Upper lobe of left lung (tissue), 6 donors: Measurements from ENCODE around the gene DUSP23. TPM values are rescaled to one million over a fixed set of nuclear protein-coding genes. Genes with fewer than 3 reads are reported as not detected.

Experiments
- ATAC-seq, 2 donors: fragments of 200-7000 bp; cut with Tn5 transposase; one replicate each; pipeline ENCODE4 v1.9.1; 2022; ENCODE audit warnings: mild to moderate bottlenecking in 2 of 2, moderate library complexity in 2 of 2; ENCODE audit not compliant: low FRiP score in 2 of 2
- DNase-seq, 2 donors: peaks; one replicate each; pipeline ENCODE4 v3.0.0-alpha.2; 2019 to 2020
- H3K27ac ChIP-seq, 4 donors: fragments of 200-600 bp; sonication (generic); one replicate each; pipeline ENCODE4 v1.5.1; 2016 to 2019
- H3K27me3 ChIP-seq, 4 donors: fragments of 200-600 bp; sonication (generic); one replicate each; pipeline ENCODE4 v1.5.1; 2017 to 2019
- H3K36me3 ChIP-seq, 4 donors: fragments of 200-600 bp; sonication (generic); one replicate each; pipeline ENCODE4 v1.5.1; 2016 to 2019
- H3K4me1 ChIP-seq, 4 donors: fragments of 200-600 bp; sonication (generic); one replicate each; pipeline ENCODE4 v1.5.1; 2018 to 2019
- H3K4me3 ChIP-seq, 4 donors: fragments of 200-600 bp; sonication (generic); one replicate each; pipeline ENCODE4 v1.5.1; 2017 to 2019; ENCODE audit warnings: mild to moderate bottlenecking in 2 of 4, moderate library complexity in 1 of 4
- H3K9me3 ChIP-seq, 4 donors: fragments of 200-600 bp; sonication (generic); one replicate each; pipeline ENCODE4 v1.5.1; 2018 to 2019
- CTCF ChIP-seq, 6 experiments: fragments of 450-650 bp in 4 of 6; fragments of 200-600 bp in 2 of 6; sonication (generic) in 2 of 6; IDR thresholded peaks; one replicate each; pipeline ENCODE4 v1.5.1; 2016 to 2019; ENCODE audit warnings: antibody characterized with exemption in 6 of 6
- EP300 ChIP-seq, 4 donors: sonication (generic); formaldehyde crosslinking; IDR thresholded peaks; one replicate each; pipeline ENCODE4 v1.5.1; 2017; ENCODE audit warnings: antibody characterized with exemption in 4 of 4, control low read depth in 2 of 4
- POLR2A ChIP-seq, 4 donors: fragments of 450-650 bp; IDR thresholded peaks; one replicate each; pipeline ENCODE4 v1.5.1; 2016 to 2017; ENCODE audit warnings: antibody characterized with exemption in 4 of 4, mild to moderate bottlenecking in 2 of 4
- POLR2AphosphoS5 ChIP-seq, 2 donors: sonication (generic); formaldehyde crosslinking; IDR thresholded peaks; one replicate each; pipeline ENCODE4 v1.5.1; 2017; ENCODE audit warnings: antibody characterized with exemption in 2 of 2
- WGBS, 2 donors: methylation state at CpG; one replicate each; pipeline ENCODE4 v1.1.5; 2017 to 2018; 5-methylcytosine and 5-hydroxymethylcytosine counted together
- total RNA-seq, 6 donors: library from RNA; depleted of rRNA in 4 of 6; stranded (reverse); fragments of >200 nt in 4 of 6; gene quantifications; one replicate each; pipeline versions ENCODE4 v1.1.0 to v1.2.1, GENCODE V29; 2016 to 2021
- donor health status: DM: no; HTN: no; CAD: no; lungs with moderate emphysema.
- donor health status: DM: no; HTN: yes; CAD: no; lungs with severe emphysema.

Gene DUSP23
- total RNA-seq, 6 donors from 2014 or later = 59.1 to 96.8 (median 79.9) TPM

- DNase-seq = peak in 1 of 2 donors; percentile 38
- WGBS, 2 donors = 78 to 90% methylated on average over 8 of the region's 8 CpGs
- Histone ChIP-seq H3K9me3 (no peaks in the 10 kb centered on the region), H3K4me1 (peaks cover 7 to 22% (median 19%) of the 10 kb centered on the region in 4 donors), H3K27ac (no peak overlapping the region), H3K4me3 (no peak overlapping the region), H3K36me3 (no peaks in the 10 kb centered on the region), H3K27me3 (no peaks in the 10 kb centered on the region)
- no peak for TF ChIP-seq POLR2A (IDR thresholded peaks at IDR 0.05)
- TF ChIP-seq EP300 (IDR thresholded peaks at IDR 0.05) = no peak
- TF ChIP-seq POLR2AphosphoS5 (IDR thresholded peaks at IDR 0.05) = no peak
- no peak for TF ChIP-seq CTCF (IDR thresholded peaks at IDR 0.05)
- ATAC-seq = no peak
Observed at GRCh38 chr1:159830722-159831121, 50.0 kb downstream of the DUSP23 start.

- no peaks in the 10 kb centered on the region for H3K36me3 ChIP-seq
- no peak overlapping the region for H3K4me3 ChIP-seq
- no peaks in the 10 kb centered on the region for H3K27me3 ChIP-seq
- ATAC-seq = no peak
- no peaks in the 10 kb centered on the region for H3K9me3 ChIP-seq
- 59 to 68% methylated on average over 7 of the region's 7 CpGs for WGBS, 2 donors
- no peak for DNase-seq
- no peak overlapping the region for H3K27ac ChIP-seq
- peaks cover 4 to 15% (median 13%) of the 10 kb centered on the region in 4 donors for H3K4me1 ChIP-seq
- TF ChIP-seq POLR2A (IDR thresholded peaks at IDR 0.05) (no peak), CTCF (IDR thresholded peaks at IDR 0.05) (no peak), POLR2AphosphoS5 (IDR thresholded peaks at IDR 0.05) (no peak), EP300 (IDR thresholded peaks at IDR 0.05) (no peak)
Observed at GRCh38 chr1:159831412-159832141, 50.8 kb downstream of the DUSP23 start.

Other genes starting within 250 kb of the DUSP23 start
- gene OR10J5, start 245.0 kb upstream of the DUSP23 start, total RNA-seq = not detected
- gene APCS, start 193.1 kb upstream of the DUSP23 start, total RNA-seq = under 1 TPM in 2 of 6 donors, not detected in 4; 0.40 to 0.47 TPM
- gene CRP, start 66.4 kb upstream of the DUSP23 start, total RNA-seq = 1 to 10 TPM in 1 of 6 donors, under 1 TPM in 2, not detected in 3; 0.69 to 2.1 (median 0.84) TPM
- gene FCRL6, start 21.4 kb downstream of the DUSP23 start, total RNA-seq = 1 to 10 TPM; 1.8 to 5.2 (median 3.0) TPM
- 10 to 100 TPM in 5 of 6 donors, 1 to 10 TPM in 1; 4.1 to 50.3 (median 27.6) TPM for gene SLAMF8, start 45.9 kb downstream of the DUSP23 start, total RNA-seq
- under 1 TPM in 1 of 6 donors, not detected in 5; 0.34 TPM for gene VSIG8, start 81.7 kb downstream of the DUSP23 start, total RNA-seq
- gene CFAP45, start 119.2 kb downstream of the DUSP23 start, total RNA-seq = 10 to 100 TPM in 2 of 6 donors, 1 to 10 TPM in 4; 1.2 to 34.6 (median 9.0) TPM
- 1,000 to 10,000 TPM in 1 of 6 donors, 100 to 1,000 TPM in 5; 167 to 1,014 (median 605) TPM for gene TAGLN2, start 144.5 kb downstream of the DUSP23 start, total RNA-seq
- gene IGSF9, start 164.7 kb downstream of the DUSP23 start, total RNA-seq = 1 to 10 TPM in 4 of 6 donors, under 1 TPM in 2; 0.55 to 2.3 (median 1.5) TPM
- gene SLAMF9, start 173.3 kb downstream of the DUSP23 start, total RNA-seq = under 1 TPM in 1 of 6 donors, not detected in 5; 0.34 TPM